ENCODE measurements around the gene LRP2.

The LRP2 gene

DNA sequence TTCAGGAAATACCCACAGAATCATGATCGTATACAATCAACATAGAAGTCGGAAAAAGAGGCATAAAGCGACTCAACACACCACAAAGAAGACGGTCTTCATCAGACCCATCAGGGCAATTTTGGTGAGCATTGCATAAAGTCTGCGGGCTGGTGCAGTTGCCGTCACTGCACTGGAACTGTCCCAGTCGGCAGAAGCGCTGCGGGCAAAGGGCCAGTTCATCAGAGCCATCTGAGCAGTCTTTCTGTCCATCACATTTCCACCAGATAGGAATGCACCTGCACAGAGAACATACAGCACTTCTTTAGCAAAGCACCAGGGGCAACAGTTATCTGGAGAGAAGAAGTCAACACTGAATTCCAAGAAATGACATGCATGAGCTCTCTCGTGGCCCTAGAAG is 187.2 kb downstream of the LRP2 start:
- H3K9me3 ChIP-seq, result no peaks in the 10 kb centered on the region
- no peaks in the 10 kb centered on the region for H3K36me3 ChIP-seq
- TF ChIP-seq, protein P1, sequence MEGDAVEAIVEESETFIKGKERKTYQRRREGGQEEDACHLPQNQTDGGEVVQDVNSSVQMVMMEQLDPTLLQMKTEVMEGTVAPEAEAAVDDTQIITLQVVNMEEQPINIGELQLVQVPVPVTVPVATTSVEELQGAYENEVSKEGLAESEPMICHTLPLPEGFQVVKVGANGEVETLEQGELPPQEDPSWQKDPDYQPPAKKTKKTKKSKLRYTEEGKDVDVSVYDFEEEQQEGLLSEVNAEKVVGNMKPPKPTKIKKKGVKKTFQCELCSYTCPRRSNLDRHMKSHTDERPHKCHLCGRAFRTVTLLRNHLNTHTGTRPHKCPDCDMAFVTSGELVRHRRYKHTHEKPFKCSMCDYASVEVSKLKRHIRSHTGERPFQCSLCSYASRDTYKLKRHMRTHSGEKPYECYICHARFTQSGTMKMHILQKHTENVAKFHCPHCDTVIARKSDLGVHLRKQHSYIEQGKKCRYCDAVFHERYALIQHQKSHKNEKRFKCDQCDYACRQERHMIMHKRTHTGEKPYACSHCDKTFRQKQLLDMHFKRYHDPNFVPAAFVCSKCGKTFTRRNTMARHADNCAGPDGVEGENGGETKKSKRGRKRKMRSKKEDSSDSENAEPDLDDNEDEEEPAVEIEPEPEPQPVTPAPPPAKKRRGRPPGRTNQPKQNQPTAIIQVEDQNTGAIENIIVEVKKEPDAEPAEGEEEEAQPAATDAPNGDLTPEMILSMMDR (IDR thresholded peaks at IDR 0.05; ENCODE audit: low read depth, low read length), result no peak
- H3K27me3 ChIP-seq, result no peaks in the 10 kb centered on the region
- no peak overlapping the region for H3K4me3 ChIP-seq (ENCODE audit: low read depth, low read length)
- no peaks in the 10 kb centered on the region for H3K4me1 ChIP-seq
- no peak for DNase-seq

DNA sequence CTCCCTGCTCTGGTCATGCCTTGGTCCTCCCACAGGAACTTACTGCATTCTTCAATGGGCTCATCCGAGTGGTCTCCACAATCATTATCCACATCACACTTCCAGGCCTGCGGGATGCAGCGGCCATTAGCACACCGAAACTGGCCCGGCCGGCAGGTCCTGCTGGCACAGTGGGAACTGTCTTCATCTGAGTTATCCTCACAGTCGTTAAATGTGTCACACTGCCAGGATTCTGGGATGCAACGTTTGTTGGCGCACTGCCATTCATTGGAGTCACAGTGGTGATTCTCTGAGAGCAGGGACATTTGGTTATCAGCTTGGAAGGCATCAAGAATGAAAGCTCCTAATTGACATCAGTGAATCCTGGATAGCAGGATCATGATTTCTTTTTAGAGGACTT is 188.5 kb downstream of the LRP2 start:
- H3K36me3 ChIP-seq, result no peaks in the 10 kb centered on the region
- H3K4me1 ChIP-seq, result no peaks in the 10 kb centered on the region
- no peaks in the 10 kb centered on the region for H3K9me3 ChIP-seq
- H3K4me3 ChIP-seq (ENCODE audit: low read depth, low read length), result no peak overlapping the region
- DNase-seq, result peak; percentile 7
- no peaks in the 10 kb centered on the region for H3K27me3 ChIP-seq
- TF ChIP-seq, protein P1 (IDR thresholded peaks at IDR 0.05; ENCODE audit: low read depth, low read length), result no peak

DNA sequence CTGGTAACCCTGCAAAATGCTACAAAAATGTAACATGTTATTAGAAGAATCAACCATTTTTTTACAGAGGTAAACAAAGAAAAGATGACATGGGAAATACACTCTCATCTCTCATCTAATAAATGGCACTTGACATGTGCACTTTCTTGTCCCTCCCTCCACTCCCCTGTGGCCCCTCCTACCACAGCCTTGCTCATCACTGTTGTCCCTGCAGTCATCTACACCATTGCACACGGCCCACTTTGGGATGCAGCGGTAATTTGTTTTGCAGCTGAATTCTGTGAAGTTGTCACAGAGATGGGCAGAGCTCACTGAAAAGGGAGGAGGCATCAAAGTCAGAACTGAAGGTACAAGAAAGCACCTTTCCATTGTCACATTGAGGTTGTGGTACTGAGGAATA is 189.4 kb downstream of the LRP2 start:
- TF ChIP-seq, protein P1 (IDR thresholded peaks at IDR 0.05; ENCODE audit: low read depth, low read length), result no peak
- DNase-seq, result no peak
- H3K36me3 ChIP-seq, result no peaks in the 10 kb centered on the region

DNA sequence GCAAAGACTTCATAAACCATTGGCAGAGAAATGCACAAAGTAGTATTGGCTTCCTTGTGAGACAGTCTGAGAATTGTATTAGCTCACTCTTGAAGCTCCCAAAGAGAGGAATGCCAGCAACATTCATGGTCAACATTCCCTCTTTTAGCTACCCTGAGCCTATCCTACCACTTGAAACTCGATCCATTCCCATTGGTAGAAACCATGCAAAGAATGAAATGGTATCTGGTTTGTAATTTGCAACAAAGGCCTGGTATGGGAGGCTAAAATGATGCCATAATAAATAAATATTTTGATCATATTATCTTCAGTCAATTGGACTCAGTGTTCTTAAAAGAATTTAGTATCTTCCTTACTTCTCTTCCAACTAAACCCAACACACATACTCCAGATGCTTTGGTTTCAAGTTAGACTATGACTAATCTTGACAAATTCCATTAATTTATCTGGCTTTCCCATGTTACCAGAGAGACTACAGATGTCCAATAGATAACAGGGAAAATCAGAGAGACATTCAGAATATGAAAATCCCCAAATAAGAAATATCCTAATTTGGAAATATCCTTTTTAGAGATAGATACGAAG is 190.1 kb downstream of the LRP2 start:
- no peak for DNase-seq
- TF ChIP-seq, protein P1 (IDR thresholded peaks at IDR 0.05; ENCODE audit: low read depth, low read length), result no peak

More for the DNA sequence above, 189.4 kb downstream of the LRP2 start:
- H3K9me3 ChIP-seq, result no peaks in the 10 kb centered on the region
- H3K27me3 ChIP-seq, result no peaks in the 10 kb centered on the region
- H3K4me3 ChIP-seq (ENCODE audit: low read depth, low read length), result no peak overlapping the region
- no peaks in the 10 kb centered on the region for H3K4me1 ChIP-seq

DNA sequence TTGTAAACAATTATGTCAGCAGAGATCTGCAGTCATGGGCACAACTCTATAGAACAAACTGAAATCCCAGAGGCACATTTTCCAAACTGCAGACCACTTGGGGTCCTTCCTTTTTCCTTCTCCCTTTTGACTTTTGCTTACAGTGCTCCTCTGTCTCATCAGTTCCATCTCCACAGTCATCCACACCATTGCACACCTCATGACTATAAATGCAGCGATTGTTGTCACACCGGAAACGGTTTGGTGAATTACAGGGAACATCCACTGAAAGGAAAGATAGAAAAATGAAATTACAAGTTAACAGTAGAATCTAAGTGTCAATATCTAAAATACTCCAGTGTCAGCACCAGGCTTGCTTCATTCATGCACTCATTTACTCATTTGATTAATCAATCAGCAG is 196.5 kb downstream of the LRP2 start:
- DNase-seq, result no peak
- TF ChIP-seq, protein P1 (IDR thresholded peaks at IDR 0.05; ENCODE audit: low read depth, low read length), result no peak

More for the DNA sequence above, 190.1 kb downstream of the LRP2 start:
- Histone ChIP-seq H3K4me3 (ENCODE audit: low read depth, low read length) (no peak overlapping the region), H3K27me3 (no peaks in the 10 kb centered on the region), H3K4me1 (no peaks in the 10 kb centered on the region), H3K9me3 (no peaks in the 10 kb centered on the region), H3K36me3 (no peaks in the 10 kb centered on the region)

DNA sequence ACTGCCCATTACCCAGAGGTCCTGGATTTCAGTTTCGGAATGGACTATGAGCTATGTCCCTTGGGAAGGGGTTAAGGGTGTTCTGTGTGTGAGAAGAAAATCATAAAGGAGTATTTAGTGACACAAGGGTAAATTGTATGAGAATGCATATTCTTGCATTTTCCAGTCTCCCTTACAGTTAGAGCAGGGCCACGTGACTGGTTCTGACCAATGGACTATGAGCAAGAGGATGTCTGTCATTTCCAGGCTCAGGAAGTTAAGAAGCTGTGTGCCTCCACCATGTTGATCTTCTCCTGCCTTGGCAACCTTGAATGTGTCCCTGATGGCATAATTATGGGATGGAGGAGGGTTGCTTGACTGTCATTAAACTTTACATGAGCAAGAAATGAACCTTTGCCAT is 198.0 kb downstream of the LRP2 start:
- Histone ChIP-seq H3K27me3 (no peaks in the 10 kb centered on the region), H3K36me3 (no peaks in the 10 kb centered on the region), H3K4me3 (ENCODE audit: low read depth, low read length) (no peak overlapping the region), H3K4me1 (no peaks in the 10 kb centered on the region), H3K9me3 (no peaks in the 10 kb centered on the region)
- TF ChIP-seq, protein P1 (IDR thresholded peaks at IDR 0.05; ENCODE audit: low read depth, low read length), result no peak
- no peak for DNase-seq

More for the DNA sequence above, 196.5 kb downstream of the LRP2 start:
- H3K27me3 ChIP-seq, result no peaks in the 10 kb centered on the region
- H3K9me3 ChIP-seq, result no peaks in the 10 kb centered on the region
- no peak overlapping the region for H3K4me3 ChIP-seq (ENCODE audit: low read depth, low read length)
- H3K4me1 ChIP-seq, result no peaks in the 10 kb centered on the region
- no peaks in the 10 kb centered on the region for H3K36me3 ChIP-seq
